Measurements from ENCODE around the gene MYH14.
"Not testable (repeated sequence)": the region's sequence is repeated elsewhere in the genome, so short reads cannot be mapped to it uniquely, and the experiment has no call there.

The MYH14 gene

DNA sequence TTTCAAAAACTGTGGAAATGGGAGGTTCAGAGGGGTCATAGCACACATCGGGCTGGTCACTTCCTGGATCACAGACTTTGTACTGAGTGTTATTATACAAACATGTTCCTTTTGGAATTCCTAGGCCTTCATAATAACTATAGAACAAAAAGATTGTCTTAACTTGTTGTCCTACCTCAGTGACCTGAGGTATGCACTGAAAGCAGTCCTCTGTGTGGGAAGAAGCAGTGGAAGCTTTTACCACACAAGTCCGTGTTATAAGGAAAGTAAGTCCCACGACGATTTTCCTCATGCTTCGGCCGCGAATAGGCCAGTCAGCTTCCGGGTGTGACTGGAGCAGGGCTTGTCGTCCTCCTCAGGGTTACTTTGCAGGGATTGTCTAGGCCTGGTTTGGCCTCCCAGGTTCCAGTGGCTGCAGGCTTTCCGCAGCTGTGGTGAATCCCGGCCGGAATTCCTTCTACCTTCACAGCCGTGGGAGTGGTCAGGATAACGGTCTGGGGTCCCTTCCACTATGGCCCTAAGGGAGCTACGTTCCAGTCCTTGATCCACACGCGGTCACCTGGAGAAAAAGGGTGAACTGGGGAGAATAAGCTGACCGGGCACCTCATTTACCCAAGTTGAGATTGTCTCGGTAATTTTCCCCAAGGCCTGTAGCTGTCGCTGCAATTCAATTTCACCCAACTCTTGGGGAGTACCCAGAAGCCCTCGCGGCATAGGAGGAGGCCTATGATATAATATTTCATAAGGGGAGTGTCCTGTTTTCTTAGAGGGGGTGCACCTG, 146.0 kb downstream of the MYH14 start:
- H3K36me3 ChIP-seq (replicated peaks), result no peaks in the 10 kb centered on the region
- in situ Hi-C loops (cut with HindIII; ENCODE audit: low pct_ligation_motif_present, low sequenced_read_pairs), result no loop called here
- TF ChIP-seq, protein P1, sequence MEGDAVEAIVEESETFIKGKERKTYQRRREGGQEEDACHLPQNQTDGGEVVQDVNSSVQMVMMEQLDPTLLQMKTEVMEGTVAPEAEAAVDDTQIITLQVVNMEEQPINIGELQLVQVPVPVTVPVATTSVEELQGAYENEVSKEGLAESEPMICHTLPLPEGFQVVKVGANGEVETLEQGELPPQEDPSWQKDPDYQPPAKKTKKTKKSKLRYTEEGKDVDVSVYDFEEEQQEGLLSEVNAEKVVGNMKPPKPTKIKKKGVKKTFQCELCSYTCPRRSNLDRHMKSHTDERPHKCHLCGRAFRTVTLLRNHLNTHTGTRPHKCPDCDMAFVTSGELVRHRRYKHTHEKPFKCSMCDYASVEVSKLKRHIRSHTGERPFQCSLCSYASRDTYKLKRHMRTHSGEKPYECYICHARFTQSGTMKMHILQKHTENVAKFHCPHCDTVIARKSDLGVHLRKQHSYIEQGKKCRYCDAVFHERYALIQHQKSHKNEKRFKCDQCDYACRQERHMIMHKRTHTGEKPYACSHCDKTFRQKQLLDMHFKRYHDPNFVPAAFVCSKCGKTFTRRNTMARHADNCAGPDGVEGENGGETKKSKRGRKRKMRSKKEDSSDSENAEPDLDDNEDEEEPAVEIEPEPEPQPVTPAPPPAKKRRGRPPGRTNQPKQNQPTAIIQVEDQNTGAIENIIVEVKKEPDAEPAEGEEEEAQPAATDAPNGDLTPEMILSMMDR (IDR thresholded peaks at IDR 0.05; ENCODE audit: low read depth, low read length, missing control alignments), result no peak
- no peak overlapping the region for H3K4me3 ChIP-seq (ENCODE audit: low read depth, low read length)
- H3K27me3 ChIP-seq (replicated peaks), result no peaks in the 10 kb centered on the region
- no peak for DNase-seq
- no peak overlapping the region for H3K27ac ChIP-seq

DNA sequence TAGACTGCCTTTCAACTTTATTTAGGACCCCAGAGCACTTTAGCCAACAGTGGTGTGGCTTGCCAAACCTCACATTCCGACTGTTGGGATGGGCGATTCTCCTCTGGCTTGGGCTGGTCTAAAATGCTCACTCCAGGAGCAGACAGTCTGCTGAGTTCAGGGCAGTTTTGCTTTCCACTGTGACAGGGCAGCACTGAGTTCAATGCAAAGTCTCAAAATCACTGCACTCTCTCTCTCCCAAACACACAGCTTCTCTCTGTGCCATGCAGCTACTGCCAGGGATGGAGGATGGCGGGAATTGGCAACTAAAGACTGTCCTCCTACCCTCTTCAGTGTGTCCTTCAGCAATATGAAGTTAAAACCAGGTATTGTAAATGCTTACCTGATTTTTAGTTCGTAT, 148.8 kb downstream of the MYH14 start:
- Histone ChIP-seq H3K27ac (no peak overlapping the region), H3K36me3 (replicated peaks) (no peaks in the 10 kb centered on the region), H3K27me3 (replicated peaks) (no peaks in the 10 kb centered on the region), H3K4me3 (ENCODE audit: low read depth, low read length) (no peak overlapping the region)
- TF ChIP-seq, protein P1 (IDR thresholded peaks at IDR 0.05; ENCODE audit: low read depth, low read length, missing control alignments), result no peak
- in situ Hi-C loops (cut with HindIII; ENCODE audit: low pct_ligation_motif_present, low sequenced_read_pairs), result no loop called here
- no peak for DNase-seq

DNA sequence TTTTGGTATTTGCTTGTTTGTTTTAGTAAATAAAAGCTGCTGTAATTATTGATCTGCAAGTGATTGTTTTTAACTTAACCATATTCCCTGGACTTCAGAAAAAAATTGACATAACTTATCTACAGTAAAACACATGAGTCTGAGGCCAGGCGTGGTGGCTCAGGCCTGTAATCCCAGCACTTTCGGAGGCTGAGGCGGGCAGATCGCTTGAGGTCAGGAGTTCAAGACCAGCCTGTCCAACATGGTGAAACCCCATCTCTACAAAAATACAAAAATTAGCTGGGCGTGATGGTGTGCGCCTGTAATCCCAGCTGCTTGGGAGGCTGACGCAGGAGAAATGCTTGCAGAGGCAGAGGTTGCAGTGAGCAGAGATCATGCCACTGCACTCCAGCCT, 150.1 kb downstream of the MYH14 start:
- in situ Hi-C loops (cut with HindIII; ENCODE audit: low pct_ligation_motif_present, low sequenced_read_pairs); H3K4me3 ChIP-seq (ENCODE audit: low read depth, low read length); DNase-seq; H3K36me3 ChIP-seq (replicated peaks); H3K27me3 ChIP-seq (replicated peaks); H3K27ac ChIP-seq: not testable (repeated sequence)

DNA sequence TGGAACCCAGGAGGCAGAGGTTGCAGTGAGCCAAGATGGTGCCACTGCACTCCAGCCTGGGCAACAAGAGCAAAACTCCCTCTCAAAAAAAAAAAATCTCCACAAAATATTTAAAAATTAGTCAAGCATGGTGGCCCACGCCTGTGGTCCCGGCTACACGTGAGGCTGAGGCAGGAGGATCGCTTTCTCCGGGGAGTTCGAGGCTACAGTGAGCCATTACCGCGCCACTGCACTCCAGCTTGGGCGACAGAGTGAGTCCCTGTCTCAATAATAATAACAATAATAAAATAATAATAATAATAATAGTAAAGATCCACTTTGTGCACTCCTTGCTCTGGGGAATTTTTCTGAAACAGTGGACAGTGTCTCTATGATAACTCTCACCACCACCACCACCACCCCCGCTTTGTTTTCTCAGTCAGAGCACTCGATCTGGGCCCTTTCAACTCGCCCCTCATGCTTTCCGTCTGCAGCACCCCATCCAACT, 153.3 kb downstream of the MYH14 start:
- in situ Hi-C loops (cut with HindIII; ENCODE audit: low pct_ligation_motif_present, low sequenced_read_pairs), result no loop called here
- no peak overlapping the region for H3K27ac ChIP-seq
- TF ChIP-seq, protein P1 (IDR thresholded peaks at IDR 0.05; ENCODE audit: low read depth, low read length, missing control alignments), result no peak
- DNase-seq, result no peak
- H3K27me3 ChIP-seq (replicated peaks), result no peaks in the 10 kb centered on the region
- no peaks in the 10 kb centered on the region for H3K36me3 ChIP-seq (replicated peaks)
- no peak overlapping the region for H3K4me3 ChIP-seq (ENCODE audit: low read depth, low read length)

DNA sequence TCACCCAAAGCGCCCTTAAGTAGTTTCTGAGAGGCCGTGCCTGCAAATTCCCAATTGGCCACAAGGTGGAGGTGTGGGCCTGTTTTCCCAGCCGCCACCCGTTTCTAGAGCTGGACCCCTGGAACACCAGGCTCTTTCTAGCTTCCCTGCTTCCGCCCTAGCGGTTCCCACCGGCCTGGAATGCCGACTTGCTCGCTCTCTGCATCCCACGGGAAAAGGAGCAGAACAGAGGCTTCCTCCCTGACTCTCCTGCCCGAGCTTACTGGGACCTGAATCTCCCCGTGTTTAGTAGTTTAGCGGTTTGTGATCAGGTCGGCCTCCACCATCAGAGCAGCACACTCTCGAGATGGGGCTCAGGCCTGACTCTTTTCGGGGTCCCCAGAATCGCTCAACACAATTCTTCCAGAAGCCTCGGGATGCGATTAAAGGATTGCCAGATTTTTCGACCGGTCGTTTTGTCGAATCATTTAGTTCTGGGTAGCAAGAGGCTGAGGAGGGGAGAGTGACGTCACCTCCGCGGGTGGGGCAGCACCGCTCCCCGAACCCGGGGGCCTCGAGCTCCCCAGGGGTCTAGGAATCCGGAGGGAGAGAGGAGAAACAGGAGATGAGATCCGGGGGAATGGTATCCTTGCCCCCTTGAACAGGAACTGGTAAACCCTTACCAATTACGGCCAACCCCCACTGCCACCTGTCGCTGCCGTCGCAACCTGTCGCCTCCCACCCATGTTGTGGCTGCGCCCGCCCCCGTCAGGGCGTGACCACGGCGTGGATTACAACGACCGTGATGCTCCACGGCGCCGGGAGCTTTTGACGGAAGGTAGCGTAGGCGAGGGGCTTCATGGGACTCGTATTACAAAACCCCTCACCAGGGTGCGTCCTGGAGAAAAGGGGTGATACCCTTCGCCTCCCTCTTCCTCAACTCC, 154.0 kb downstream of the MYH14 start:
- in situ Hi-C loops (cut with HindIII; ENCODE audit: low pct_ligation_motif_present, low sequenced_read_pairs), result no loop called here

More for the DNA sequence above, 154.0 kb downstream of the MYH14 start:
- Histone ChIP-seq H3K4me3 (ENCODE audit: low read depth, low read length) (peak overlapping the region; percentile 44), H3K27me3 (replicated peaks) (no peaks in the 10 kb centered on the region), H3K36me3 (replicated peaks) (no peaks in the 10 kb centered on the region), H3K27ac (no peak overlapping the region)
- peak; percentile 69 for DNase-seq
- TF ChIP-seq, protein P1 (IDR thresholded peaks at IDR 0.05; ENCODE audit: low read depth, low read length, missing control alignments), result peak; percentile 86
